K562 (cell line): ENCODE results near the gene TLX2. TPM values are rescaled to one million over a fixed set of nuclear protein-coding genes. Genes with fewer than 3 reads are reported as not detected.
A peak's percentile ranks its signal among the peaks of the same experiment; 100 is the strongest.

Source experiments
- ARID4B ChIP-seq: sonication (generic); formaldehyde crosslinking; IDR thresholded peaks from 2 replicates; pipeline ENCODE4 v1.8.0; 2022; ENCODE audit warnings: mild to moderate bottlenecking, missing genetic modification reagents
- BCOR ChIP-seq: fragments of 450-650 bp; IDR thresholded peaks from 2 replicates; pipeline ENCODE4 v1.6.1; 2016
- CREB3 ChIP-seq: fragments of 450-650 bp; conservative IDR thresholded peaks from 2 replicates; pipeline ENCODE4 v1.6.1; 2016; ENCODE audit warnings: missing genetic modification characterization, low read depth, mild to moderate bottlenecking, missing compliant biosample characterization, moderate library complexity
- EWSR1 ChIP-seq: fragments of 450-650 bp; IDR thresholded peaks from 2 replicates; pipeline ENCODE4 v1.6.1; 2018; ENCODE audit warnings: borderline replicate concordance, mild to moderate bottlenecking, low read depth, moderate library complexity; ENCODE audit not compliant: partially characterized antibody
- FOSL1 ChIP-seq: fragments of 200-800 bp; sonication (Bioruptor generic); conservative IDR thresholded peaks from 2 replicates; pipeline ENCODE4 v1.6.1; 2016; ENCODE audit warnings: missing genetic modification characterization, missing compliant biosample characterization
- GTF2A2 ChIP-seq: IDR thresholded peaks from 2 replicates; pipeline ENCODE4 v1.6.1; 2016; ENCODE audit warnings: mild to moderate bottlenecking, missing genetic modification characterization, missing compliant biosample characterization
- HES1 ChIP-seq: fragments of 450-650 bp; IDR thresholded peaks from 2 replicates; pipeline ENCODE4 v1.6.1; 2016; ENCODE audit warnings: low read depth, mild to moderate bottlenecking, moderate library complexity
- LARP7 ChIP-seq: fragments of 450-650 bp; IDR thresholded peaks from 2 replicates; pipeline ENCODE4 v1.6.1; 2016
- MBD2 ChIP-seq: sonication (generic); IDR thresholded peaks from 2 replicates; pipeline ENCODE4 v1.6.1; 2016; ENCODE audit warnings: low read depth, borderline replicate concordance
- NBN ChIP-seq: fragments of 450-650 bp; IDR thresholded peaks from 2 replicates; pipeline ENCODE4 v1.6.1; 2016; ENCODE audit warnings: low read depth, mild to moderate bottlenecking
- NCOA2 ChIP-seq, 2 experiments: fragments of 450-650 bp; IDR thresholded peaks; 2 replicates each; pipeline ENCODE4 v1.6.1; 2018; ENCODE audit warnings: mild to moderate bottlenecking in 2 of 2, moderate library complexity in 1 of 2; ENCODE audit not compliant: partially characterized antibody in 2 of 2
- NONO ChIP-seq, 2 experiments: fragments of 200-400 bp in 1 of 2; fragments of 450-650 bp in 1 of 2; formaldehyde crosslinking in 1 of 2; IDR thresholded peaks; 2 replicates each; pipeline ENCODE4 v1.6.1; 2017; ENCODE audit warnings: low read depth in 2 of 2, mild to moderate bottlenecking in 2 of 2, moderate library complexity in 2 of 2, low read length in 1 of 2
- SMARCE1 ChIP-seq: fragments of 450-650 bp; IDR thresholded peaks from 2 replicates; pipeline ENCODE4 v1.7.1; 2016; ENCODE audit warnings: mild to moderate bottlenecking
- STAT5B ChIP-seq: fragments of 250-450 bp; sonication (Bioruptor Pico); IDR thresholded peaks from 2 replicates; pipeline ENCODE4 v1.8.0; 2021; ENCODE audit warnings: mild to moderate bottlenecking, inconsistent platforms
- THAP12 ChIP-seq: fragments of 250-450 bp; sonication (Bioruptor Pico); IDR thresholded peaks from 2 replicates; pipeline ENCODE4 v1.9.0; 2021; ENCODE audit warnings: mild to moderate bottlenecking, inconsistent platforms
- TRIM28 ChIP-seq: fragments of 450-650 bp; IDR thresholded peaks from 2 replicates; pipeline ENCODE4 v1.6.1; 2017
- ZFP1 ChIP-seq: fragments of 450-650 bp; formaldehyde crosslinking; IDR thresholded peaks from 2 replicates; pipeline ENCODE4 v1.4.0; 2020; ENCODE audit warnings: mild to moderate bottlenecking, mixed read lengths
- ZNF217 ChIP-seq: sonication (generic); formaldehyde crosslinking; IDR thresholded peaks from 2 replicates; pipeline ENCODE4 v1.8.0; 2022; ENCODE audit warnings: mild to moderate bottlenecking, missing genetic modification reagents
- ZNF3 ChIP-seq: fragments of 250-450 bp; sonication (Bioruptor Pico); IDR thresholded peaks from 2 replicates; pipeline ENCODE4 v1.5.0; 2021; ENCODE audit warnings: mild to moderate bottlenecking, moderate library complexity
- ZNF583 ChIP-seq: fragments of 250-450 bp; sonication (Bioruptor Pico); IDR thresholded peaks from 2 replicates; pipeline ENCODE4 v1.4.0; 2020
- ZNF699 ChIP-seq: fragments of 250-450 bp; sonication (Bioruptor Pico); IDR thresholded peaks from 2 replicates; pipeline ENCODE4 v1.8.0; 2021; ENCODE audit warnings: mild to moderate bottlenecking, moderate library complexity; ENCODE audit not compliant: insufficient replicate concordance
- polyA plus RNA-seq, 8 experiments: library from polyadenylated mRNA; depleted of rRNA in 4 of 8; stranded (reverse) in 5 of 8; unstranded in 3 of 8; fragments of >200 nt; fragmentation: Nextera tagmentation in 2 of 8; fragmentation: Illumina TruSeq in 1 of 8; extraction: Ambion mirVana in 2 of 8; extraction: Trizol in 1 of 8; gene quantifications; 2 replicates each; pipeline versions ENCODE4 v1.2.1 to v1.2.3, GENCODE V29; 2011 to 2014; ENCODE audit warnings: inconsistent platforms in 1 of 8, missing spikeins in 1 of 8
- total RNA-seq, 7 experiments: library from RNA; depleted of rRNA in 6 of 7; stranded (reverse); fragments of >200 nt in 6 of 7; fragmentation: Illumina TruSeq in 2 of 7; extraction: Trizol in 2 of 7; gene quantifications; 2 replicates each; pipeline versions ENCODE4 v1.2.1 to v1.2.3, GENCODE V29; 2011 to 2021; ENCODE audit warnings: low replicate concordance in 1 of 7

TLX2 gene
- total and polyA plus RNA-seq, 9 of the 15 experiments (the other 6 are each of a cell fraction or from before 2014, with no cell fraction given) = not detected

GRCh38 chr2:74548900-74549826, 34.9 kb downstream of the TLX2 start (continued):
- TF ChIP-seq THAP12 (CRISPR knock-in tag) (no peak; the same call in 1 of the 2 replicates), BCOR (no peak), ZNF3 (CRISPR knock-in tag) (no peak), HES1 (no peak), TRIM28 (no peak), ZNF217 (CRISPR knock-in tag) (no peak), SMARCE1 (no peak), ARID4B (CRISPR knock-in tag) (no peak), ZNF699 (no peak), NONO (IDR thresholded peaks at IDR 0.05; ENCODE audit: low read depth in 2 of 2, low read length in 1 of 2) (peak; percentile 52 to 63; a peak in 2 of 4 replicates), CREB3 (tag) (no peak), GTF2A2 (tag) (no peak), FOSL1 (tag) (no peak), STAT5B (CRISPR knock-in tag) (no peak), NCOA2 (IDR thresholded peaks at IDR 0.05; ENCODE audit: partially characterized antibody in 2 of 2) (no peak), LARP7 (no peak), NBN (no peak), ZFP1 (CRISPR knock-in tag) (no peak), EWSR1 (no peak), MBD2 (no peak; the same call in 1 of the 2 replicates), ZNF583 (CRISPR knock-in tag) (no peak; the same call in 1 of the 2 replicates)
